ENCODE results near the gene CRTC3.

The CRTC3 gene

GRCh38 chr15:90609242-90610180 is 79.8 kb downstream of the CRTC3 start:
- DNase-seq (ENCODE audit: insufficient read length, low spot score): no peak
- TF ChIP-seq CTCF (IDR thresholded peaks at IDR 0.05; ENCODE audit: insufficient read depth, missing control alignments): no peak
- no peak for FAIRE-seq

- FAIRE-seq (peak; percentile 48), DNase-seq (ENCODE audit: insufficient read length, low spot score) (peak; percentile 66)
- no peak for TF ChIP-seq CTCF (IDR thresholded peaks at IDR 0.05; ENCODE audit: insufficient read depth, missing control alignments)
These were observed 80.5 kb downstream of the CRTC3 start for GRCh38 chr15:90610190-90610589.

GRCh38 chr15:90611157-90611556 is 81.4 kb downstream of the CRTC3 start:
- no peak for TF ChIP-seq CTCF (IDR thresholded peaks at IDR 0.05; ENCODE audit: insufficient read depth, missing control alignments)
- FAIRE-seq: no peak

GRCh38 chr15:90617171-90617570 is 87.4 kb downstream of the CRTC3 start:
- no peak for TF ChIP-seq CTCF (IDR thresholded peaks at IDR 0.05; ENCODE audit: insufficient read depth, missing control alignments)
- FAIRE-seq (no peak), DNase-seq (ENCODE audit: insufficient read length, low spot score) (no peak)

More at GRCh38 chr15:90611157-90611556, 81.4 kb downstream of the CRTC3 start:
- DNase-seq (ENCODE audit: insufficient read length, low spot score): no peak

GRCh38 chr15:90617668-90618097 is 88.0 kb downstream of the CRTC3 start:
- FAIRE-seq (no peak), DNase-seq (ENCODE audit: insufficient read length, low spot score) (no peak)
- no peak for TF ChIP-seq CTCF (IDR thresholded peaks at IDR 0.05; ENCODE audit: insufficient read depth, missing control alignments)

- no peak for TF ChIP-seq CTCF (IDR thresholded peaks at IDR 0.05; ENCODE audit: insufficient read depth, missing control alignments)
- no peak for FAIRE-seq
These were observed 88.8 kb downstream of the CRTC3 start for GRCh38 chr15:90618330-90619125.

More at GRCh38 chr15:90618330-90619125, 88.8 kb downstream of the CRTC3 start:
- DNase-seq (ENCODE audit: insufficient read length, low spot score): no peak

Measured in D721Med (cell line).